Karpas-422 (cell line): ENCODE data around the gene SPINK8. TPM values are rescaled to one million over a fixed set of nuclear protein-coding genes. Genes with fewer than 3 reads are reported as not detected.
"Not testable (repeated sequence)": the region's sequence is repeated elsewhere in the genome, so short reads cannot be mapped to it uniquely, and the experiment has no call there.

Source experiments
- DNase-seq: peaks from one replicate; pipeline ENCODE4 v3.0.0-alpha.2; 2015
- H2AFZ ChIP-seq: fragments of 200-600 bp; sonication (generic); 2 replicates; pipeline ENCODE4 v1.6.1; 2014; ENCODE audit warnings: antibody characterized with exemption, low read length, mixed read lengths
- H3K27ac ChIP-seq: fragments of 200-600 bp; sonication (generic); 2 replicates; pipeline ENCODE4 v1.5.1; 2014; ENCODE audit warnings: mild to moderate bottlenecking, low read length, moderate library complexity
- H3K27me3 ChIP-seq: fragments of 200-600 bp; sonication (generic); 2 replicates; pipeline ENCODE4 v1.6.1; 2014; ENCODE audit warnings: low read length, mixed read lengths
- H3K36me3 ChIP-seq: fragments of 200-600 bp; sonication (generic); 2 replicates; pipeline ENCODE4 v1.6.1; 2014; ENCODE audit warnings: low read length, mixed read lengths; ENCODE audit not compliant: insufficient read depth
- H3K4me1 ChIP-seq: fragments of 200-600 bp; sonication (generic); 2 replicates; pipeline ENCODE4 v1.6.1; 2014; ENCODE audit warnings: mild to moderate bottlenecking, low read length, mixed read lengths
- H3K4me2 ChIP-seq: fragments of 200-600 bp; sonication (generic); 2 replicates; pipeline ENCODE4 v1.6.1; 2014; ENCODE audit warnings: low read length, low read depth, mild to moderate bottlenecking; ENCODE audit not compliant: poor library complexity, severe bottlenecking
- H3K4me3 ChIP-seq: fragments of 200-600 bp; sonication (generic); 2 replicates; pipeline ENCODE4 v1.5.1; 2014; ENCODE audit warnings: mild to moderate bottlenecking, antibody characterized with exemption, low read length, mixed read lengths
- H3K79me2 ChIP-seq: fragments of 200-600 bp; sonication (generic); 2 replicates; pipeline ENCODE4 v1.6.1; 2014; ENCODE audit warnings: mild to moderate bottlenecking, low read length, mixed read lengths
- H3K9ac ChIP-seq: fragments of 200-600 bp; sonication (generic); 2 replicates; pipeline ENCODE4 v1.6.0; 2014; ENCODE audit warnings: low read length
- H3K9me2 ChIP-seq: fragments of 200-600 bp; sonication (generic), shearing (Covaris generic); replicated peaks from 2 replicates; pipeline ENCODE4 v1.6.0; 2014; ENCODE audit warnings: mild to moderate bottlenecking, low read length, moderate library complexity; ENCODE audit not compliant: insufficient read depth
- H3K9me3 ChIP-seq: fragments of 300-700, 200-600 bp; sonication (generic); 2 replicates; pipeline ENCODE4 v1.6.1; 2014; ENCODE audit warnings: low read length, mixed read lengths
- H4K20me1 ChIP-seq: fragments of 200-600 bp; sonication (generic); 2 replicates; pipeline ENCODE4 v1.6.1; 2014; ENCODE audit warnings: mild to moderate bottlenecking, antibody characterized with exemption, low read length, low read depth; ENCODE audit not compliant: insufficient read depth
- total RNA-seq: library from RNA; depleted of rRNA; stranded (reverse); fragments of >200 nt; shearing (Covaris generic); gene quantifications from 2 replicates; pipeline ENCODE4 v1.2.3, GENCODE V29; 2014; ENCODE audit warnings: low replicate concordance

Gene SPINK8
- total RNA-seq, 1 experiment from 2014 or later = not detected

- Histone ChIP-seq H3K4me3 (no peak overlapping the region), H3K9me3 (no peaks in the 10 kb centered on the region), H2AFZ (no peak overlapping the region), H3K4me1 (no peaks in the 10 kb centered on the region), H3K27me3 (no peaks in the 10 kb centered on the region), H3K4me2 (no peak overlapping the region), H3K79me2 (no peaks in the 10 kb centered on the region), H3K27ac (no peak overlapping the region), H3K9me2 (no peaks in the 10 kb centered on the region), H4K20me1 (no peaks in the 10 kb centered on the region), H3K9ac (no peak overlapping the region), H3K36me3 (no peaks in the 10 kb centered on the region)
- DNase-seq = no peak
Observed at GRCh38 chr3:48338635-48339034, 5.2 kb upstream of the SPINK8 start.

GRCh38 chr3:48337536-48337935, 4.1 kb upstream of the SPINK8 start:
- H3K9ac ChIP-seq, H3K27ac ChIP-seq, H3K27me3 ChIP-seq, H3K4me1 ChIP-seq, H3K9me3 ChIP-seq, H2AFZ ChIP-seq, H3K9me2 ChIP-seq, DNase-seq, H3K36me3 ChIP-seq, H3K4me2 ChIP-seq, H4K20me1 ChIP-seq, H3K4me3 ChIP-seq, H3K79me2 ChIP-seq: not testable (repeated sequence)

- DNase-seq, H3K9me3 ChIP-seq, H3K79me2 ChIP-seq, H3K4me1 ChIP-seq, H3K4me2 ChIP-seq, H3K4me3 ChIP-seq, H3K9ac ChIP-seq, H3K36me3 ChIP-seq, H3K27ac ChIP-seq, H2AFZ ChIP-seq, H3K9me2 ChIP-seq, H4K20me1 ChIP-seq, H3K27me3 ChIP-seq: not testable (repeated sequence)
Observed at GRCh38 chr3:48335286-48335685, 1.8 kb upstream of the SPINK8 start.

GRCh38 chr3:48334605-48335004, 1.1 kb upstream of the SPINK8 start:
- H3K4me1 ChIP-seq = no peaks in the 10 kb centered on the region

GRCh38 chr3:48331706-48332435, 1.6 kb downstream of the SPINK8 start:
- not testable (repeated sequence) for H3K79me2 ChIP-seq, DNase-seq

More at GRCh38 chr3:48334605-48335004, 1.1 kb upstream of the SPINK8 start:
- H3K27me3 ChIP-seq = no peaks in the 10 kb centered on the region
- H3K79me2 ChIP-seq = no peaks in the 10 kb centered on the region
- no peaks in the 10 kb centered on the region for H3K9me2 ChIP-seq
- no peak overlapping the region for H2AFZ ChIP-seq
- no peak overlapping the region for H3K4me2 ChIP-seq
- no peaks in the 10 kb centered on the region for H4K20me1 ChIP-seq
- H3K36me3 ChIP-seq = no peaks in the 10 kb centered on the region
- DNase-seq = no peak
- no peak overlapping the region for H3K27ac ChIP-seq
- H3K9ac ChIP-seq = no peak overlapping the region
- H3K4me3 ChIP-seq = no peak overlapping the region
- no peaks in the 10 kb centered on the region for H3K9me3 ChIP-seq

GRCh38 chr3:48320996-48321395, 12.5 kb downstream of the SPINK8 start:
- Histone ChIP-seq H4K20me1 (no peaks in the 10 kb centered on the region), H3K4me1 (peaks cover 9% of the 10 kb centered on the region), H3K9me3 (no peaks in the 10 kb centered on the region), H3K4me2 (no peak overlapping the region), H3K4me3 (no peak overlapping the region), H2AFZ (peak overlapping the region; percentile 55), H3K27ac (no peak overlapping the region), H3K9me2 (no peaks in the 10 kb centered on the region), H3K36me3 (no peaks in the 10 kb centered on the region), H3K79me2 (no peaks in the 10 kb centered on the region), H3K9ac (no peak overlapping the region), H3K27me3 (no peaks in the 10 kb centered on the region)
- DNase-seq = no peak

More at GRCh38 chr3:48331706-48332435, 1.6 kb downstream of the SPINK8 start:
- H3K27me3 ChIP-seq, H3K9ac ChIP-seq, H4K20me1 ChIP-seq, H2AFZ ChIP-seq, H3K36me3 ChIP-seq, H3K4me1 ChIP-seq, H3K27ac ChIP-seq, H3K9me2 ChIP-seq, H3K4me3 ChIP-seq, H3K9me3 ChIP-seq, H3K4me2 ChIP-seq: not testable (repeated sequence)

- DNase-seq = no peak
- Histone ChIP-seq H2AFZ (peak overlapping the region; percentile 57; the same call in 1 of the 2 replicates), H3K27me3 (no peaks in the 10 kb centered on the region), H3K9me2 (no peaks in the 10 kb centered on the region), H3K4me2 (no peak overlapping the region), H3K9me3 (peaks cover 14% of the 10 kb centered on the region), H3K79me2 (no peaks in the 10 kb centered on the region), H3K36me3 (no peaks in the 10 kb centered on the region), H3K27ac (no peak overlapping the region), H3K4me1 (peaks cover 9% of the 10 kb centered on the region), H3K4me3 (no peak overlapping the region), H4K20me1 (no peaks in the 10 kb centered on the region), H3K9ac (no peak overlapping the region)
Observed at GRCh38 chr3:48318713-48319468, 14.6 kb downstream of the SPINK8 start.

- peaks cover 16% of the 10 kb centered on the region for H3K9me3 ChIP-seq
- no peaks in the 10 kb centered on the region for H4K20me1 ChIP-seq
- no peak overlapping the region for H2AFZ ChIP-seq
- no peak overlapping the region for H3K27ac ChIP-seq
- H3K36me3 ChIP-seq = no peaks in the 10 kb centered on the region
- no peaks in the 10 kb centered on the region for H3K9me2 ChIP-seq
- no peak overlapping the region for H3K9ac ChIP-seq
- no peak overlapping the region for H3K4me3 ChIP-seq
- peaks cover 5% of the 10 kb centered on the region for H3K4me1 ChIP-seq
- DNase-seq = no peak
- no peak overlapping the region for H3K4me2 ChIP-seq
- no peaks in the 10 kb centered on the region for H3K27me3 ChIP-seq
- no peaks in the 10 kb centered on the region for H3K79me2 ChIP-seq
Observed at GRCh38 chr3:48314542-48314941, 18.9 kb downstream of the SPINK8 start.
